ENCODE data around the gene ZNHIT3.
A peak's percentile ranks its signal among the peaks of the same experiment; 100 is the strongest.

Gene ZNHIT3

DNA sequence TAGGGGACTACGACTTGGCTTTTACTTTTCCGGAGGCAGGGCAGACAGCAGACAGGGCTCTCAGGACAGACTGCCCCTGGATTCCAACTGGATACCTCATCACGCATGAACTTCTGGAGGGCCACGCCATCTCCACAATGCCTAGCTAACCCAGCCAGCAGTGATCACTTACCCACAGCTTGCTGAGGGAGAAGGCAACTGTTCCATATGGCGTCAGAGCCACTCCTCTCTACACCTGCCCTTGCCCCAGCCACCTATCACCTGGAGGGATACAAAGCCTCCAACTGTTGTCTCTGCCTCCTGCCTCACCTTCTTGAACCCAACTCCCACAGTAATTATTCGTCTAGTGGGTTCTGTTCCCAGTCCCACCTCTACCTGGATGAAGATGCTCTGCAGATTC is 39.4 kb downstream of the ZNHIT3 start:
- peak; percentile 19 for DNase-seq (ENCODE audit: low read depth)
- TF ChIP-seq, protein P1, sequence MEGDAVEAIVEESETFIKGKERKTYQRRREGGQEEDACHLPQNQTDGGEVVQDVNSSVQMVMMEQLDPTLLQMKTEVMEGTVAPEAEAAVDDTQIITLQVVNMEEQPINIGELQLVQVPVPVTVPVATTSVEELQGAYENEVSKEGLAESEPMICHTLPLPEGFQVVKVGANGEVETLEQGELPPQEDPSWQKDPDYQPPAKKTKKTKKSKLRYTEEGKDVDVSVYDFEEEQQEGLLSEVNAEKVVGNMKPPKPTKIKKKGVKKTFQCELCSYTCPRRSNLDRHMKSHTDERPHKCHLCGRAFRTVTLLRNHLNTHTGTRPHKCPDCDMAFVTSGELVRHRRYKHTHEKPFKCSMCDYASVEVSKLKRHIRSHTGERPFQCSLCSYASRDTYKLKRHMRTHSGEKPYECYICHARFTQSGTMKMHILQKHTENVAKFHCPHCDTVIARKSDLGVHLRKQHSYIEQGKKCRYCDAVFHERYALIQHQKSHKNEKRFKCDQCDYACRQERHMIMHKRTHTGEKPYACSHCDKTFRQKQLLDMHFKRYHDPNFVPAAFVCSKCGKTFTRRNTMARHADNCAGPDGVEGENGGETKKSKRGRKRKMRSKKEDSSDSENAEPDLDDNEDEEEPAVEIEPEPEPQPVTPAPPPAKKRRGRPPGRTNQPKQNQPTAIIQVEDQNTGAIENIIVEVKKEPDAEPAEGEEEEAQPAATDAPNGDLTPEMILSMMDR (conservative IDR thresholded peaks at IDR 0.05; ENCODE audit: control insufficient read depth, insufficient read depth, low read depth, low read length): no peak
- no peak overlapping the region for H3K4me3 ChIP-seq (ENCODE audit: control insufficient read depth, low read depth, low read length)

GRCh38 chr17:36527621-36528250 is 41.3 kb downstream of the ZNHIT3 start:
- no peak overlapping the region for H3K4me3 ChIP-seq (ENCODE audit: control insufficient read depth, low read depth, low read length)
- TF ChIP-seq, protein P1 (conservative IDR thresholded peaks at IDR 0.05; ENCODE audit: control insufficient read depth, insufficient read depth, low read depth, low read length): no peak
- no peak for DNase-seq (ENCODE audit: low read depth)

DNA sequence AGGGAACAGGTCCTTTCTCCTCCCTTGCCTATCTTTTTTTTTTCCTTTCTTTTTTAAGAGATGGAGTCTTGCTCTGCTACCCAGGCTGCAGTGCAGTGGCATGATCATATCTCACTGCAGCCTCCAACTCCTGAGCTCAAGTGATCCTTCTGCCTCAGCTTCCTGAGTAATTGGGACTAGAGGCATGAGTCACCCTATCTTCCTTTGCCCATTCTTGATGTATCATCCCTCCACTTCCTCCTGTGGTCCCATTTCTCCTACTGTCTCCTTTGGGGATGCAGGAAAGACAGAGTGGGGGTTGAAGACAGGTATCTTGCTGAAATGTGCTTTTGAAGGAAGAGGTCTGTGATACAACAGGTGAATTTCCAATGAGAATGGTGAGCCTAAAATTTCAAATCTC is 42.6 kb downstream of the ZNHIT3 start:
- TF ChIP-seq, protein P1 (conservative IDR thresholded peaks at IDR 0.05; ENCODE audit: control insufficient read depth, insufficient read depth, low read depth, low read length): no peak
- DNase-seq (ENCODE audit: low read depth): peak; percentile 84
- H3K4me3 ChIP-seq (ENCODE audit: control insufficient read depth, low read depth, low read length): no peak overlapping the region

DNA sequence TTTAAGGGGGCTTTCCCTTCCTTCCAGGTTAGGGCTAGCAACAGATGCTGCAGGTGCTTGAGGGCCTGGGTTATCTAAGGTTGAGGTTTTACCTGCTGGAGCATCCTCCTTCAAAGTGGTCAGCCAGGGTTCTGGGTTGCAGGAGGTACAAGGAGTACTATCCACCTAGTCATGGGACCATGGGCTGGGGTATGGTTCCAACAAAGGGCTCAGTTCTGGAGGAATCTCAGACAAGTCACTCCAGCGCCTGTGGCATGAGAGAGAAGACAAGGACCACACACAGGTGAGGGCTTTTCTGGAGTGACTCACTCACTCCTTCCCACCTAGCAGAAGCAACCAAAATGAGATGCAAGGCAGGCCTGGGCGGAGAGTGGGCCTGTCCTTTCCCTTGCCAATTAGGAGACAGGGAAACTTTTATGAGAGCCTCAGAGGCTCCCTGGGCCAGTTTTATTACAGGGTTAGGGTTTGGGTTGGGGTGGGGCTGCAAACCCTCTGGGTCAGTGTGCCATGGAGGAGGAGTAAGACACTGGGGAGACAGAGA is 46.0 kb downstream of the ZNHIT3 start:
- no peak for DNase-seq (ENCODE audit: low read depth)
- TF ChIP-seq, protein P1 (conservative IDR thresholded peaks at IDR 0.05; ENCODE audit: control insufficient read depth, insufficient read depth, low read depth, low read length): no peak
- no peak overlapping the region for H3K4me3 ChIP-seq (ENCODE audit: control insufficient read depth, low read depth, low read length)

GRCh38 chr17:36533935-36534839 is 47.7 kb downstream of the ZNHIT3 start:
- TF ChIP-seq, protein P1 (conservative IDR thresholded peaks at IDR 0.05; ENCODE audit: control insufficient read depth, insufficient read depth, low read depth, low read length): peak; percentile 46
- DNase-seq (ENCODE audit: low read depth): peak; percentile 53
- peak overlapping the region; percentile 87 for H3K4me3 ChIP-seq (ENCODE audit: control insufficient read depth, low read depth, low read length)

DNA sequence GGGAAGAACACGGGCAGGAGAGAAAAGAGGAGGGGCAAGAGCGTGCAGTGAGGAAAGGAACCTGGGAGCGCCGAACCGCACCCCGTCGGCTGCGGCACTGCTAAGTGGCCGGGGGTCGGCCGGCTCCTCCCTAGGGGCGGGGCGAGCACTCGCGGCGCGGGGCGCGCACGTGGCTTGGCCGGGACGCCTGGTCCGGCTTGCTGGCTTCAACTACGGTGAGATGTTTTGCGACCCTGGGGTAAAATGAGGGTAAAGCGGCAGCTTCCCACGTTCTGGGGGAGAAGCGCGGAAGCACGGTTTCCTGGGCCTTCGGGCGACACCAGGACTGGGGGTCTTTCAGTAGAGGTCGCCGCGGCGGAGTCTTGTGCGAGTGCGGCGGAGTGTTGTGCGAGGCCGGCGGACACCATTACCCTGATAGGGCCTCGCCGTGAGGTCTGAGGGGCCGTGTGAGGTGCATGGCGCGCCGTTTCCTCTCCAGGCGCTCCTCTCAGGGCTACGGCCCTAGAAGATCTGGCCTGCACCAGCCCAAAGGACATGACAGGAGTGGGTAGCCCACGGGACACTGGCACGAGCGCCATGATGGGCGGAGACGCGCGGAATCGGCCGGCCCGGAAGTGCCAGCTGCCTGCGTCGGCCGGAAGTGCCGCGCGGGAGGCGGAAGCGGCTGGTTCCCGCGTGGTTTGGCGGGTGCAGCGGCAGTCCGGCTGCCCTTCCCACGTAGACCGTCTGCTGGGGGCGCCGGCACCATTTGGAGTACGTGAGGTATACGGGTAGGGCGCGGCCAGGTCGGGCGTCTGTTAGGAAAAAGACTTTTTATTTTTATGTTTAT is 48.6 kb downstream of the ZNHIT3 start, which contains the start of the genes MYO19 and PIGW:
Gene MYO19, minus strand, starts transcription at position 29 of the 829 bp plus-strand sequence. CDS start 2,330 bp downstream, outside the sequence.
Gene PIGW, plus strand, starts transcription at position 148 of the 829 bp plus-strand sequence. CDS start 2,115 bp downstream, outside the sequence.
- peak within 1 kb of the TSS; percentile 87 for H3K4me3 ChIP-seq (ENCODE audit: control insufficient read depth, low read depth, low read length)
- TF ChIP-seq, protein P1 (conservative IDR thresholded peaks at IDR 0.05; ENCODE audit: control insufficient read depth, insufficient read depth, low read depth, low read length): no peak
- DNase-seq (ENCODE audit: low read depth): peak; percentile 84
